ES-I3 (cell line): ENCODE measurements around the gene ARL5B.
"Not testable (repeated sequence)": the region's sequence is repeated elsewhere in the genome, so short reads cannot be mapped to it uniquely, and the experiment has no call there.

Source experiments
- H3K36me3 ChIP-seq: 2 replicates; pipeline ENCODE4 v1.6.1; 2013; ENCODE audit warnings: mild to moderate bottlenecking, low read length, control low read depth, moderate library complexity; ENCODE audit not compliant: insufficient read depth
- H3K4me1 ChIP-seq: 2 replicates; pipeline ENCODE4 v1.6.1; 2013; ENCODE audit warnings: mild to moderate bottlenecking, control low read depth, low read length; ENCODE audit not compliant: insufficient read depth
- H3K9ac ChIP-seq: 2 replicates; pipeline ENCODE4 v1.6.1; 2013; ENCODE audit warnings: low read depth, mild to moderate bottlenecking, low read length, moderate library complexity
- H3K9me3 ChIP-seq: 2 replicates; pipeline ENCODE4 v1.6.1; 2013; ENCODE audit warnings: mild to moderate bottlenecking, low read length, moderate library complexity; ENCODE audit not compliant: control insufficient read depth, insufficient read depth

ARL5B gene, protein sequence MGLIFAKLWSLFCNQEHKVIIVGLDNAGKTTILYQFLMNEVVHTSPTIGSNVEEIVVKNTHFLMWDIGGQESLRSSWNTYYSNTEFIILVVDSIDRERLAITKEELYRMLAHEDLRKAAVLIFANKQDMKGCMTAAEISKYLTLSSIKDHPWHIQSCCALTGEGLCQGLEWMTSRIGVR

DNA sequence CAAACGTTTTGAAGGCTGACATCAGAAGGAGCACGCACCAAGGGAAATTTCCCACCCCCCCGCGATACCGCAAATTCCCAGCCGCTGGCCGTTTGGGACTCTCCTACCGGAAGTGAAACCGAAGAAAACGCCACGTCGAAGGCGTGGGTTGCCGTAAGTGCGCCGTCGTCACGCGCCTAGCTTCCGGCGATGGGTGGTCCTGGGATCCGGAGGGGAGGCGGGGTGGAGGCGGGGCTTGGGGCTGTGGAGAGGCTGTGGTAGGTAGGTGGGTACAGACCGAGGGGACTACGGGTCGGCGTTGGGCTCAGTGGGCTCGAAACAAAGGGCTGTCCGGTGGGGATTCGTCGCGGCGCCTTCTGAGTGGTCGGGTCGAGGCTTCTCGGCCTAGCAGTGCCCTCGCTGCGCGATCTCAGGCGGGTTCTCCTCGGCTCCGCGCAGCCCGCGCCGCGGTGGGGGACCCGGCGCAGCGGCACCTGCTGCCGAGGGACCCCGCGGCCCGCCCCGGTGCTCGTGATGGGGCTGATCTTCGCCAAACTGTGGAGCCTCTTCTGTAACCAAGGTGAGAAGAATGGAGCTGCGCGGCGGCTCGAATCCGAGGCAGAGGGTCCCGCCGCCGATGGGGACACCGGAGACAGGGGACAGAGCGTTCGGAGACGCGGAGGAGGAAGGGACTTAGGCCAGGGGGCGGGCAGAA, at the start of gene ARL5B:
TSS of gene ARL5B (plus strand) at position 307 of the 694 bp plus-strand sequence. CDS start at position 514, 207 bp downstream.
- H3K9me3 ChIP-seq = no peaks in the 10 kb centered on the region
- H3K4me1 ChIP-seq = peaks cover 8% of the 10 kb centered on the region; the same call in 1 of the 2 replicates
- H3K9ac ChIP-seq = peak within 1 kb of the TSS; percentile 77
- H3K36me3 ChIP-seq = no peaks in the 10 kb centered on the region

DNA sequence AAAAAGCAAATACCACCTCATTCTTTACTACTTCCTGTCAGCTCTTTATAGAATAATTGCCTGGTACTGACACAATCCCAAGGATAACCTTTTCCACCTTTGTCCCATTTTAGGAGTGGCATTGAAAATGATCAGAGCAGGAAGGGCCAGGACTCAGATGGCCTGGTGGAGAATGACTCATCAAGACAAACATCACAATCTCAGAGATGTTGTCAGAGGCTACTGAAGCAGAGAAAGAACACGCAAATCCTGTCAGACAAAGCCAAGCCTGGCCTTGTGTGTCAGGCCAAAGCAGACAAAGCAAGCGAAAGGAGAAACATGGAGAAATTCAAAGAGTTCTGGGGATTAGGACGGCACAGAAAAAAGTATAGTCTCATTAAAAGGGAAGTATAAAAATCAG, 48.7 kb upstream of the ARL5B start:
- no peaks in the 10 kb centered on the region for H3K9me3 ChIP-seq

DNA sequence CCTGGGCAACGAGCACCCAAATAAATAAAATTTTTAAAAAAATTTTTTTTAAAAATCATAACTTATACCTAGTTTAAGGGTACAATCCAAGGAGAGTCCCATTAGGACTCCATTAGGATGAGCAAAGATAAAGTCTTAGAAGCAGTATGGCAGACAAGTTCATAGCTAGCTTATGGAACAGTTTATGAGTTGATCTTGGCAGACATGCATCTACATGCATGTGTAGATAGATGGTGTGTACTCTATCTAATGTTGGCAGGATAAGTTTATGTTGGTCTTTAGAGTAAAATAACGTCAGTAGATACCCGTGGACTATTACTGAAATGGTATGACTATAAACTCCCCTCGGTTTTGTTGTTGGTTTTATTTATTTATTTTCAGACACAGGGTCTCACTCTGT, 48.1 kb upstream of the ARL5B start:
- H3K9me3 ChIP-seq = no peaks in the 10 kb centered on the region
- no peaks in the 10 kb centered on the region for H3K4me1 ChIP-seq

More for the DNA sequence above, 48.7 kb upstream of the ARL5B start:
- no peaks in the 10 kb centered on the region; the same call in 1 of the 2 replicates for H3K36me3 ChIP-seq
- no peak overlapping the region for H3K9ac ChIP-seq
- no peaks in the 10 kb centered on the region for H3K4me1 ChIP-seq

DNA sequence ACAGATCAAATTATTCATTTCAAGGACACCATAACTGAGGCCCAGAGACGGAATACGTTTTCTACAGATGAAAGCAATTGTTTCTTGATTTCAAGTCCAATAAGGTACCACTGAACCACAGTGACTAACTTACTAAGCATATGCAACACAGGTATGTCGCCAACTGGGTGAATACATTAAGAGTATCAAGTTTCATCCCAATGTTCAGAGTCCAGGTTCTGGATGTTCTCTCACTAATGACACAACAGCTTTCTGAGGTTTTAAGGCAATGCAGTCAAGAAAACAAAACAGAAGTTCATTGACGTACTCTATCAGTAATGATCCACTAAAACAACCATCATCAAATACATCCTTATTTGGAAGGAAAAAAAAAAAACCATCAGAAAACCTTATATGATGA, 43.6 kb upstream of the ARL5B start:
- Histone ChIP-seq H3K36me3 (no peaks in the 10 kb centered on the region; the same call in 1 of the 2 replicates), H3K9ac (no peak overlapping the region), H3K9me3 (no peaks in the 10 kb centered on the region), H3K4me1 (no peaks in the 10 kb centered on the region)

More for the DNA sequence above, 48.1 kb upstream of the ARL5B start:
- Histone ChIP-seq H3K9ac (no peak overlapping the region), H3K36me3 (no peaks in the 10 kb centered on the region; the same call in 1 of the 2 replicates)

DNA sequence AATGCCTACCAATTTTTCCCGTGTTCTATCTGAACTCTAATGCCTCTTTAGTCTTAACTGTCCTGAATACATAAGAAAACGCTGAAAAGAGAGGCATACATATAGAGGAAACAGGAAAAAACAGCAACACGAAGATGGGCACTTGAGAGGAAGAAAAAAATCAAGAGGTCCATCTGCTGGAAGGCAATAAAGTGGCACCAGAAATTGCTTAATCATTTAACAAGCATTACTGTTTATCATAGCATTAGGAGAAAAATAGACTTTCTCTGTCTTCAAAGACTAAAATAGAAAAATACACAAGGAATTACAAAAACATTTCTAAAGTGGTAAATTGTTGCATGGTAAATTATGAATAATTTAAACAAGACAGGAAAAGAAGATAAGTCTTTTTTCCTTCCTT, 42.9 kb upstream of the ARL5B start:
- Histone ChIP-seq H3K36me3 (peaks cover 3% of the 10 kb centered on the region), H3K4me1 (no peaks in the 10 kb centered on the region), H3K9ac (no peak overlapping the region), H3K9me3 (no peaks in the 10 kb centered on the region)

DNA sequence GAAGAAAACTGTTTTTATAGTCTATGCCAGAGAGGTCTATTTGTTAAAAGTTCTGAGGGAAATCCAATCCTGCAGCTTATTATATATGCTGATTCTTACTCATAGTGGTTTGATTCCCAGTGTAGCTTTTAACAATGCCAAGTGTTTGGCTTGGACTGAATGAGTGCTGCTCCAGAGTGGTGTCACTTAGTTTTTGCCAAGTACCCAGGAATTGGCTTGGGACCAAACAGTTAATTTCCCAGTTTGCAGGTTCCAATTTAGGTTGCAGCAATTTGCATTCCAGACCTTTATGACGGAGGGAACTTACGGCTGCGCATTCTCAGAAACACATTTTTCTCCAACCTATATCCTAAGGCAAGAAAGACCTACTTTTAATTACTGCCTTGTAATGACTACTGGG, 40.2 kb upstream of the ARL5B start:
- H3K9me3 ChIP-seq = no peaks in the 10 kb centered on the region
- H3K36me3 ChIP-seq = peaks cover 3% of the 10 kb centered on the region; the same call in 1 of the 2 replicates

DNA sequence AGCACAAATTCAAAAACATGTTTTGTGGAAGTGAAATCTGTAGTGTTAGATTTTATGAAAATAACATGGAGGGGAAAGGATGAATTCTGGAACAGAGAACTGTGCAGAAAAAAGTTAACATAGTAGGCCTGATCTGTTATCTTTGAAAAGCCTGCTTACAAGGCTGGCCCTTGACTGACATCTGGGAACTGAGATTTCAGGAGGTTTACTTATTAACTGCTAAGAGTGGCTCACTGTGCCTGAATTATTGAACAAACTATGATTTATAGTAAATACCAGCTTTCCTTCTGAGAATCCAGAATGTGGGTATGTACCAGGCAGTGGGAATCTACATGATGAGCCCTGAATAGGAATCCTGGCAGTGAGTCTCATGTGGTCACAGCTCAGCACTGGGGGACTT, 38.4 kb upstream of the ARL5B start:
- H3K4me1 ChIP-seq = no peaks in the 10 kb centered on the region
- H3K9me3 ChIP-seq = no peaks in the 10 kb centered on the region
- peaks cover 3% of the 10 kb centered on the region; the same call in 1 of the 2 replicates for H3K36me3 ChIP-seq
- no peak overlapping the region for H3K9ac ChIP-seq

More for the DNA sequence above, 40.2 kb upstream of the ARL5B start:
- H3K9ac ChIP-seq = no peak overlapping the region
- H3K4me1 ChIP-seq = no peaks in the 10 kb centered on the region

DNA sequence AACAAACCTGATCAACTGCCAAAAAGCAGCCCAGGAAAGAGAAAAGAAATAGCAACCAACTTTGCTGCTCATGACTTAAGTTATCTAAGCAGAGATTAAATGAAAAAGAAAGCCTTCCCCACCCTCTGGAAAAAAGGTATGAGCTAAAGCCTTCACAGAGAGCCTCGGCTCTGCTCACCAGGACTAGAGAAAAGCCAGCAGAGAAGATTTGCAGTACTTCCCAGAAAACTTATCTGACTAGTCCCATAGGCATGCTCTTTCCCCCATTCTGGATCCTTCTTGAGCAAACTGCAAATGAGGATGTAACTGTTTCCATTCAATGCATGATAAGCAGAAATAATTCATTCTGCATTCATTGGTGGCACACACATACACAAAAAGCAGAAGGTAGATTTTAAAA, 35.6 kb upstream of the ARL5B start:
- H3K36me3 ChIP-seq, H3K9ac ChIP-seq, H3K4me1 ChIP-seq, H3K9me3 ChIP-seq: not testable (repeated sequence)

DNA sequence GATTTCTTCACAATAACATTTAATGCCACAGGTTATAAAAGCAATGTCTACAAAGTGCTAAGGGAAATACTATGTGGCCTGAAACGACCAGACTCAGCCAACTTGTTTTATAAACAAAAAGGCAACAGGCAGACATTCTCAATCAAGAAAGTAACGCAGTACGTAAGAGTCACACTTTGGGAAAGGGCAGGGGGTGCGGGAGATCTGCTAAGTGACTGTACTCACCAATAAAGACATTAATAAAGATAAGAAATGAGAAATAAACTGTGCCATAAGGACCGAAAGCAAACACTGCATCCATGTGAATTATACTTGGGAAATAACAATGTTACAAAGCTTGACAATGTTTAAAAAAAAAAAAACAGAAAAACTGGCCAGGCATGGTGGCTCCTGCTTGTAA, 33.3 kb upstream of the ARL5B start:
- H3K4me1 ChIP-seq = peaks cover 4% of the 10 kb centered on the region; the same call in 1 of the 2 replicates
- peaks cover 2% of the 10 kb centered on the region; the same call in 1 of the 2 replicates for H3K36me3 ChIP-seq
- H3K9ac ChIP-seq = no peak overlapping the region
- H3K9me3 ChIP-seq = no peaks in the 10 kb centered on the region

DNA sequence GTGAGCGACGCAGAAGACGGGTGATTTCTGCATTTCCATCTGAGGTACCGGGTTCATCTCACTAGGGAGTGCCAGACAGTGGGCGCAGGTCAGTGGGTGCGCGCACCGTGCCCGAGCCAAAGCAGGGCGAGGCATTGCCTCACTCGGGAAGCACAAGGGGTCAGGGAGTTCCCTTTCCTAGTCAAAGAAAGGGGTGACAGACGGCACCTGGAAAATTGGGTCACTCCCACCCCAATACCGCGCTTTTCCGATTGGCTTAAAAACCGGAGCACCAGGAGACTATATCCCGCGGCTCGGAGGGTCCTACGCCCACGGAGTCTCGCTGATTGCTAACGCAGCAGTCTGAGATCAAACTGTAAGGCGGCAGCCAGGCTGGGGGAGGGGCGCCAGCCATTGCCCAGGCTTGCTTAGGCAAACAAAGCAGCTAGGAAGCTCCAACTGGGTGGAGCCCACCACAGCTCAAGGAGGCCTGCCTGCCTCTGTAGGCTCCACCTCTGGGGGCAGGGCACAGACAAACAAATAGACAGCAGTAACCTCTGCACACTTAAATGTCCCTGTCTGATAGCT, 31.7 kb upstream of the ARL5B start:
- H3K9ac ChIP-seq = peak overlapping the region; percentile 56
- H3K4me1 ChIP-seq, H3K36me3 ChIP-seq, H3K9me3 ChIP-seq: not testable (repeated sequence)

DNA sequence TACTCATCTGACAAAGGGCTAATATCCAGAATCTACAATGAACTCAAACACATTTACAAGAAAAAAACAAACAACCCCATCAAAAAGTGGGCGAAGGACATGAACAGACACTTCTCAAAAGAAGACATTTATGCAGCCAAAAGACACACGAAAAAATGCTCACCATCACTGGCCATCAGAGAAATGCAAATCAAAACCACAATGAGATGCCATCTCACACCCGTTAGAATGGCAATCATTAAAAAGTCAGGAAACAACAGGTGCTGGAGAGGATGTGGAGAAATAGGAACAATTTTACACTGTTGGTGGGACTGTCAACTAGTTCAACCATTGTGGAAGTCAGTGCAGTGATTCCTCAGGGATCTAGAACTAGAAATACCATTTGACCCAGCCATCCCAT, 26.7 kb upstream of the ARL5B start:
- not testable (repeated sequence) for H3K4me1 ChIP-seq, H3K9me3 ChIP-seq, H3K36me3 ChIP-seq, H3K9ac ChIP-seq

DNA sequence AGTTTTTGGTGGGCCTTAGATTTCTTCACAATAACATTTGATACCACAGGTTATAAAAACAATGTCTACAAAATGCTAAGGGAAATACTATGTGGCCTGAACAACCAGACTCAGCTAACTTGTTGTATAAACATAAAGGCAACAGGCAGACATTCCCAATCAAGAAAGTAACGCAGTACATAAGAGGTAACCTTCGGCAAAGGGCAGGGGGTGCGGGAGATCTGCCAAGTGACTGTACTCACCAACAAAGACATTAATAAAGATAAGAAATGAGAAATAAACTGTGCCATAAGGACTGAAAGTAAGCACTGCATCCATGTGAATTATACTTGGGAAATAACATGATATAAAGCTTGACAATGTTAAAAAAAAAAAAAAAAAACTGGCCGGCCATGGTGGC, 23.2 kb upstream of the ARL5B start:
- Histone ChIP-seq H3K36me3 (no peaks in the 10 kb centered on the region), H3K9ac (no peak overlapping the region), H3K4me1 (no peaks in the 10 kb centered on the region), H3K9me3 (no peaks in the 10 kb centered on the region)

DNA sequence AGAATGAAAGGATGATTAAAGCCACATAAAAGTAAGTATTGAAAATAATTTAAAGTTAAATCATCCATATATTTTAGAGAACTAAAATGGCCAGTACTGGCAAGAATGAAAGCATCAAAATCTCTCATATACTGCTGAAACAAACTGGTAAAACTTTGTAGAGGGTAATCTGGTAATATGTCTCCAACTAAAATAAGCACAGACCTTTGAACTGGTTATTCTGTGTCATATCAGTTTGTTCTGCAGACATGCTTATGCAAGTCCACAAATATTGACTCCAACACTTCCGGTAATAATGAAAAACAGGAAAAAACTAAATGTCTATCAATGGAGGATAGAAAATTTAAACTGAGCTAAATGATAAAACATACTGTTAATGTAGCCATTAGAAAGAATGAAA, 21.8 kb upstream of the ARL5B start:
- not testable (repeated sequence) for H3K9me3 ChIP-seq, H3K36me3 ChIP-seq, H3K4me1 ChIP-seq, H3K9ac ChIP-seq

DNA sequence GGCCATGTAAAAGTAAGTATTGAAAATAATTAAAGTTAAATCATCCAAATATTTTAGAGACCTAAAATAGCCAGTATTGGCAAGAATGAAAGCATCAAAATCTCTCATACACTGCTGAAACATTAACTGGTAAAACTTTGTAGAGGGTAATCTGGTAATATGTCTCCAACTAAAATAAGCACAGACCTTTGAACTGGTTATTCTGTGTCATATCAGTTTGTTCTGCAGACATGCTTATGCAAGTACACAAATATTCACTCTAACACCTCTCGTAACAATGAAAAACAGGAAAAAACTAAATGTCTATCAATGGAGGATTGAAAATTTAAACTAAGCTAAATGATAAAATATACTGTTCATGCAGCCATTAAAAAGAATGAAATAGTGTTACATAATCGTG, 19.5 kb upstream of the ARL5B start:
- not testable (repeated sequence) for H3K4me1 ChIP-seq, H3K9ac ChIP-seq, H3K9me3 ChIP-seq, H3K36me3 ChIP-seq

DNA sequence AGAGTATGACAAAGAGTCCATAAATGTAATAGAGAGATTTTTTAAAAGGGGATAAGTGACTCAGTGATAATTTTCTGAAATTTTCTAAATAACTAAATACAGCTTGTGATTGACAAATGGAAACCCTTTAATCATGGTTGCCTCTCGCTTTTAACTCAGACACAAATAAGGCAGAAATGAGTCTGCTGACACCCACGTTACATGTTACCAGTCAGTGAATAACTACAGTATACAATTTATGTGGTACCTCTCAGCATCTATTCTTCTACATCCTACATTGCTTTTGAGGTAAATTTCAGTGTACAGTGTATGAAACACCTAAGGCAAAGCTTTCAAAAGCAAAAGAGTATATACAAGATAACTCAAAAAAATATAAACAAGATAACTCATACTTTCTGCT, 12.1 kb upstream of the ARL5B start:
- H3K36me3 ChIP-seq = peaks cover 2% of the 10 kb centered on the region; the same call in 1 of the 2 replicates
- no peaks in the 10 kb centered on the region for H3K4me1 ChIP-seq

More for the DNA sequence above, 12.1 kb upstream of the ARL5B start:
- Histone ChIP-seq H3K9me3 (no peaks in the 10 kb centered on the region), H3K9ac (no peak overlapping the region)
